NCI-H510A (cell line): ENCODE measurements around the gene PDE6A.

ENCODE experiments used
- DNase-seq: peaks from one replicate; lab custom pipeline; 2025; lab: John Stamatoyannopoulos, UW

PDE6A gene

DNA sequence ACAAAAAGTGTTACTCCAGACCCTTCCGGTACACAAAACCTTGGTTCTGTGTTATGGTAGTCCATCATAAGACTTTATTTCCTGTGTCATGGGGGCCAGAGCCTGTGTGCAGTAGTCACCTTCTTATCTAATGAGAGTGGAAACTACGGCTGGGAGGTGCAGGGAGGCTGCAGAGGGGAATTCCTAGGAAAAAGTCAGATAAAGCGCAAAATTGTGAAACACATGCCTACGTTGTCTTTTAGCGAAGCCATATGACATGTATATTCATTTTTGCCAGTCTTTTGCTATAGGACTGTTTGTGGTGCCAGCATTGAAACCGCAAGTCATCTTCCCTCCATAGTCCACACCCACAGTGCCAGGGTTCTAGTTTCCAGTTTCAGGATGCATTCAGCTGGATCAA is 133.7 kb downstream of the PDE6A start:
- no peak for DNase-seq

DNA sequence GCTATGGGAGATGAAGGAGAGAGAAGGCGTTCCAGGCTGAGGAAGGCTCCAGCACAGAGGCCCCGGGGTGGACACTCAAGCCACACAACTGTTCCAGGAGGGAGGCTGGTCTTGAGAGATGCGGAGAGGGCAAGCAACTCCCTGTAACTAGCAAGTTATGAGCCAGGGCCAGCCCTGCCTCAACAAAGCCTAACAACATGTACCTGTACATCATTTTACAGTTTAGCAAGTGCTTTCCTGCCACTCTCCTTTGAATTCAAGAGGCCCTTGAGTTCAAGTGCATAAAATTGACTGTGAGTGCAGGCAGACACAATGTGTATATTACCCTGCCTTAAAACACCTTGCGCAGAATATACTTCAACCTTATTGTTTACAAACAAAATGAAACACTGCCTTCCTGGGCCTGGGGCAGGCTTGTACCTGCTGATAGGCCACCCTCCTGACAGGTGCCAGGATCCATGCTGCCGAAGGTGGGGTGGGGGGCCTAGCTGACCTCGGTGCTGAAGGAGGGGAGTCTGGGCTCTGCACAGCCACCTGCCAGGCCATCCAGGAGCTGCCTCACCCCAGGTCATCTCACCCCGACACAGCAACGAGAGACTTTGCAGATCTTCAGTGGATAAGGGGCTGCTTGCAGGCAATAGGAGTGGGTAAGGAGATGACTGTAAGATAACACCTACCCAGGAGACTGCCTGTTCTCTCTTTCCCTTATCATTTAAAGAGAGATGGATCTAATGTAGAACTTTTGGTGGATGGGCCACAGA is 134.5 kb downstream of the PDE6A start:
- DNase-seq: peak; percentile 91

DNA sequence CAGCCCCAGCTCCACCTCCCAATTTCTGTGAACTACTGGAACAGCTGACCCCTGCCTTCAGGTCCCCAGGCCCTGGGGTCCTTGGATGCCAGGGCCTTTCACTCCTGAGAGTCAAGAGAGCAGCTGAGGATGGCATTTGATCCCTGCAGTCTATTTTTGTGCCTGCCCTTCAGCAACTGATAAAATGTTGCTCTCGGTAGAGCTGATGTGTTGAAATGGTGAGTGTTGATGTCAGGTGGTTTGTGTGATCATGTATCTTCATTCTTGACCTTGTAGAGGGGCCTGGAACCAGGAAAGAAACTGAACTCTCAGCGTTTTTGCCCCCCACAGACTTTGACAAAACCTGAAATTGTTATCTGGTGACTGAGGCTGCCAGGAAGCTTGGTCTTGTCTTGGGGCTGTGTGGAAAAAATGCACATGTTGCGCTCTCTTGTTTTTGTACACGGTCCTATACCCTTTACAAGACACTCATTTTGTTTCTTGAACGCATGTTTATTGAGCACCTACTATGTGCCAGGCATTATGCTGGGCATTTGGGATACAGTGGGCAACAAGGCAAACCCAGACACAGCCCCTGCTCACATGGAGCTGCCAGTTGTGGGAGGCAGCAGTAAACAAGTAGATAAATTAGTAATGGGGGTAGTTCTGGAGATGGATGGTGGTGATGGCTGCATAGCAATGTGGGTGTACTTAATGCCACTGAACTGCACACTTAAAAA is 136.2 kb downstream of the PDE6A start:
- no peak for DNase-seq
